GM12874 (cell line): ENCODE data around the gene MELTF.
A peak's percentile ranks its signal among the peaks of the same experiment; 100 is the strongest.

ENCODE experiments used
- TF ChIP-seq, protein P1 (sequence below): IDR thresholded peaks from 2 replicates; pipeline ENCODE4 v1.5.1; 2011; ENCODE audit warnings: low read depth, mild to moderate bottlenecking, control low read depth, low read length, moderate library complexity; ENCODE audit not compliant: insufficient read depth

The MELTF gene

GRCh38 chr3:196990601-196991007 is 39.0 kb downstream of the MELTF start:
- TF ChIP-seq, protein P1, sequence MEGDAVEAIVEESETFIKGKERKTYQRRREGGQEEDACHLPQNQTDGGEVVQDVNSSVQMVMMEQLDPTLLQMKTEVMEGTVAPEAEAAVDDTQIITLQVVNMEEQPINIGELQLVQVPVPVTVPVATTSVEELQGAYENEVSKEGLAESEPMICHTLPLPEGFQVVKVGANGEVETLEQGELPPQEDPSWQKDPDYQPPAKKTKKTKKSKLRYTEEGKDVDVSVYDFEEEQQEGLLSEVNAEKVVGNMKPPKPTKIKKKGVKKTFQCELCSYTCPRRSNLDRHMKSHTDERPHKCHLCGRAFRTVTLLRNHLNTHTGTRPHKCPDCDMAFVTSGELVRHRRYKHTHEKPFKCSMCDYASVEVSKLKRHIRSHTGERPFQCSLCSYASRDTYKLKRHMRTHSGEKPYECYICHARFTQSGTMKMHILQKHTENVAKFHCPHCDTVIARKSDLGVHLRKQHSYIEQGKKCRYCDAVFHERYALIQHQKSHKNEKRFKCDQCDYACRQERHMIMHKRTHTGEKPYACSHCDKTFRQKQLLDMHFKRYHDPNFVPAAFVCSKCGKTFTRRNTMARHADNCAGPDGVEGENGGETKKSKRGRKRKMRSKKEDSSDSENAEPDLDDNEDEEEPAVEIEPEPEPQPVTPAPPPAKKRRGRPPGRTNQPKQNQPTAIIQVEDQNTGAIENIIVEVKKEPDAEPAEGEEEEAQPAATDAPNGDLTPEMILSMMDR, result no peak

GRCh38 chr3:196989721-196990262 is 39.8 kb downstream of the MELTF start:
- TF ChIP-seq, protein P1, result no peak

DNA sequence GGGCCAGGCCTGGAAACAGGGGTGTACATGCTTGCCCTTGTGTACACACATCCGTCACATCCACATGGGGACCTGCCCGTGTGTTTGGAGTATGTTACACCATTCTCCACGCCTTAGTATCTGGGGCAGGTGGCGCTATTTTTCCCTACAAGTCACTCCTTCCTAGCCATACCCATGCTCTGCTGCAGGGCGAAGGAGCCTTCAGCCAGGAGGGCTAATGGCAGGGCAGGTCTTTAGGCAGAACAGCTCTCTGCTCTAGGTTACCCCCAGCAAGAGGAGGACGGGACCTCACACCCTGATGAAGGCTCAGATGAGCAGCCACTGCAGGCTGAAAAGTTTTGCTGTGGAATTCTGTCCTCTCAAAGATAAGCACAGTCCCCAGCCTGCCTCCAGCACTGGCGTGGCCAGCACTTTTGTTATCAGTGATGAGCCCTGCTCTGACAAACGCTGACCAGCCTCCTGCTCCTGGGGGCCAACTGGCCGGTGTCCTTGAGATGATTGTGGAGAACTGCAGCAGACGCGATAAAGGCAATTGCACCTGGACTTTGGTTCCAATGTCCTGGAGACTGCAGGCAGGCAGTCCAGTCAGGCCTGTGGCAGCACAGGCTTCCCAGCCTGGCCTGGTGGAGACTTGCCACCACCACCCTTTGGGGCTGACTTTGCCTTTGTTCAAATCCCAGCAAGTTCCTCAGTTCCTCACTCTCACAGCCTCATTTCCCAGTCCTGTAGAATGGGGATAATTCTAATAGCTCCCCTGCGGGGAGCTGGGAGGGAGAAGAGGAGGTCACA is 41.2 kb downstream of the MELTF start:
- TF ChIP-seq, protein P1, result 0 out of 2 replicates have a peak, but pooled peaks have one; percentile 9

DNA sequence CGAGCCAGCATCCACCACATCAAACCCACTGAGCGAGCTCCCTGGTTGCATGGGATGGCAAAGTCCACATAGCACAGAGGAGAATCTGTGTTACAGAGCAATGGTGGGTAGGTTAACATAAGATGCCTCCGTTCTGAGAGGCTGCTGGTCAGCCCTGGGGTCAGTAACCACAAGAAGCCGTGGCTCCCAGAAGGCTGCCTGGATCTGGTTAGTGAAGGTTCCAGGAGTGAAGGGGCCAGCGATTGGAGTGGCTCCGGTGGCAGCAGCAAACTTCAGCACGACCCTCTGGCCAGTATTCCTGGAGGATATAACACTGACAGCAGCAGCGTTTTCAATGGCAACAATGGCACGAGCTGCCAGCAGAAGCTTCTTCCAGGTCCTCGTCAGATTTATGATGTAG is 42.6 kb downstream of the MELTF start:
- TF ChIP-seq, protein P1, result no peak

DNA sequence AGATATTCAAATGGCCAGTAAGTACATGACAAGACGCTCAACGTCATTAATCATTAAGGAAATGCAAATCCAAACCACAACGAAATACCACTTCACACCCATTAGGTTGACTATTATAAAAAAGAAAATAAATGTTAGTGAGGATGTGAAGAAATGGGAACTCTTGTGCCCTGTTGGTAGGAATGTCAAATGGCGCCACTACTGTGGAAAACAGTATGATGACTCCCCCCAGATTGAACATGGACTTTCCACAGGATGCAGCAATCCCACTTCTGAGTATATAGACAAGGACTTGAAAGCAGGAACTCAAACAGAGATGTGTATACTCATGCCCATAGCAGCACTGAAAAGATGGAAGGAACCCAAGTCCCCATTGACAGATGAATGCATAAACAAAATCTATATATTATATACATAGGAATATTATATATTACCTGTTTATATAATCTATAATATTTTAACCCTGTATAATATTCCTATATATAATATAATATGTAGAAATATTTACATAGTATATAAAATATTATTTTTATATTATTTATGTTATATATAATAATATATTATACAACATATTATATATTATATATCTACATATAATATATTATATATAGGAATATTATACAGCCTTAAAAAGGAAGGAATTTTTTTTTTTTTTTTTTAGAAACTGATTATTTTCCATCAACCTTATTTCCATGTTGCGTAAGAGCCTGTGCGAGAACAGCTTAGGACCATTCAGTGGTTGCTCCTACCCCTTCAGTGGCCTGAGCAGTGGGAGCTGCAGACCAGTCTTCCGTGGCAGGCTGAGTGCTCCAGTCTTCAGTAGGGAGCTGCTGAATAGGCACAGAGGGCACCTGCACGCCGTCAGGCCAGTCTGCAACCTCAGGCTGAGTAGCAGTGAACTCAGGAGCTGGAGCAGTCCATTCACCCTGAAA is 43.4 kb downstream of the MELTF start:
- TF ChIP-seq, protein P1, result no peak

DNA sequence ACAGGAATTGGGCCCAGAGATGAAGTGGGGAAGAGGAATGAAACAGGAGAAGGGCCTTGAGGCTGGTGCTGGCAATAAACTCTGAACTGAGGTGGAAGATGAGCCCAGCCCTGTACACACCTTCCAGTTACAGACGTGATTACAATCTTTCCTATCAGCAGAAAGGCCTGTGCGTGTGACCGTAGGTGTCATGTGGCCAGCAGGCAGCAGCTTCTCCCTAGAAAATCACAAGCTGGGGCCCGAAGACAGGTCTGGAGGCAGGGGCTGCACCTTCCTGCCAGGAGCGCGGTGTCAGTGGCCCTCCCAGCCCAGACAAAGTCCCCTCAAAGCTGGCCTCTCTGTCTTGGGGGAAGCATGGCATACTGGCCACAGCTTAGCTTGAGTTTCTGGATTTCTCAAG is 44.3 kb downstream of the MELTF start:
- TF ChIP-seq, protein P1, result no peak

- TF ChIP-seq, protein P1, result no peak
These were observed 46.4 kb downstream of the MELTF start for GRCh38 chr3:196983186-196983585.
